ENCODE data around the gene C11orf54.

Gene C11orf54

DNA sequence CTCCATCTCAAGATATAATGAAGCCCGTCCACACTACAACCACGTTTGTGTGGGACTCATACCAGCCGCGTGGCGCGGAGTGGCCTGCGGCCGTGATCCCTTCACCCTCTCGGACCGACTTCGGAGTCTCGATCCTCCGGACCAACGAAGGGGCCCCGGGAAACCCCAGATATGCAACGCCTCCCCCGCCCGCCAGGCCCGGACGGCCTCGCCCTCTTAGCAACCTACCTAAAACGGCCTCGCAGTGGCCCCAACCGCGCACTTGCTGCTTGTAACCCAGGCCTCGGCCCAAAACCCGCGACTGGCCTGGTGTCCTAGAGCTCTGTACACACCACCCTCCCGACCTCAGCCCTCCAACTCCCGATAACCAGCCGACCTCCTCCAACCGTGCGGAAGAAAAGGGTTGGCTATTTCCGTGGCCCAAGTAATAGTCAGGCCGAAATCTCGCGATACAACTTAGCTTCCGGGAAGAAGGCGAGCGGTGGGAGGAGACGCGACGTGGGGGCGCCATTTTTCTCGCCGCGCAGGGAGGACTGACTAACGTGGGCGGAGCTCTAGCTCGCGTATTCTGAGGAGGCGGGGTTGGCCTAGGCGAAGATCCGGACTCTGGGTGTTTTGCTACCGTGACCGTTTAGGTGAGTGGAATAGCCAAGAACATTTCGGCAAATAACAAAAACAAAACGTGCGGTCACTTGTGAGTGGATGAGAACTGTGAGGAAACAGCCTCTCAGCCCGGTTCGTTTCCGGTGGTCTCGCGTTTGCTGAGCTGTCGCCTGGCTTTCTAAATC is at the start of gene C11orf54, which contains the start of gene TAF1D:
Gene C11orf54, plus strand, starts transcription at position 579 of the 788 bp plus-strand sequence. CDS start 5,722 bp downstream, outside the sequence.
Gene TAF1D, minus strand, starts transcription at position 402 of the 788 bp plus-strand sequence. CDS start 2,191 bp downstream, outside the sequence.
- DNase-seq (ENCODE audit: low spot score) = peak; percentile 93

DNA sequence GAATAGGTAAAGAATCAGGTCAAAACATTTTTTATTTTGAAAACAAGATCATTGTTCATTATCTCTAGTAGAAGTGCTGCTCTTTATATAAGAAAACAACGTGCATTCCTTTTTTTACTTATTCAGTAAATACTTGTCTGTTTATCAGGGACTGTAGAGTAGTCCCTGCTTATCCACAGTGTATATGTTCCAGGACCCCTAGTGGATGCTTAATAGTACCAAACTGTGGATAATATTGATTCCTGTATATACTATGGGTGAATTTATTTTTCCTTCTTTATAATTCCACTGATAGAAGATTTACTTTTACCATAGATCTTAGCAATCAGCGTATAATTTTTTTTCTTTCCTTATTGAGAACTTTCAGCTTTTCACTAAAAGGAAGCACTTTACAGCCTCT is 47.4 kb upstream of the C11orf54 start:
- no peak for DNase-seq (ENCODE audit: low spot score)

DNA sequence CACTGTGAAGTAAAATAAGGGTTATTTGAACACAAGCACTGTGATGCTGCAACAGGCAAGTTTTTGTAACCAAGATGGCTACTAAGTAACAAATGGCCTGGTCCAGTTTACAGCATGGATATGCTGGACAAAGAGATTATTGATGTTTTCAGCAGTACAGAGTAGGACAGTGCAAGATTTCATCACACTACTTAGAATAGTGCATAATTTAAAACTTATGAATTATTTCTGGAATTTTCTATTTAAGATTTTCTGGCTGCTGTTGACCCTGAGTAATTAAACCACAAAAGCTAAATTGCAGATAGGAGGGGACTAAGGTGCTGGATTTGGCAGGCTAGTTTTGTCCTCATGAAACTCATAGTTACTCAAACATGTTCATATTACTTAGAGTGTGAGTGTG is 46.9 kb upstream of the C11orf54 start:
- DNase-seq (ENCODE audit: low spot score) = no peak

GRCh38 chr11:93697611-93698010 is 43.9 kb upstream of the C11orf54 start:
- no peak for DNase-seq (ENCODE audit: low spot score)

DNA sequence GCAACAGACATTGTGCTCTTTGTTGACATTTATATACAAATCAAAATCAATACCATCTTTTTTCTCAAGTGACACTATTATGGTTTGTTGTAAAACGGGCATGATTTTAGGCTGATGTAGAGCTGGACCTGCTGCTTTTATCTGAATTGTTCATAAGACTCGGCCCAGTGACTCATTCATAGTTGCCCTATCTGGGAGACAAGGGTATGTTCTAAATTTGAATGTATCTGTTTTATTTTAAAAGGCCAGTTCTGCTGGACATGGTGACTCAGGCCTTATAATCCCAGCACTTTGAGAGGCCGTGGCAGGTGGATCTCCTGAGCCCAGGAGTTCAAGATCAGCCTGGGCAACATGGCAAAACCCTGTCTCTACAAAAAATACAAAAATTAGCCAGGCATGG is 40.6 kb upstream of the C11orf54 start:
- peak; percentile 17 for DNase-seq (ENCODE audit: low spot score)

DNA sequence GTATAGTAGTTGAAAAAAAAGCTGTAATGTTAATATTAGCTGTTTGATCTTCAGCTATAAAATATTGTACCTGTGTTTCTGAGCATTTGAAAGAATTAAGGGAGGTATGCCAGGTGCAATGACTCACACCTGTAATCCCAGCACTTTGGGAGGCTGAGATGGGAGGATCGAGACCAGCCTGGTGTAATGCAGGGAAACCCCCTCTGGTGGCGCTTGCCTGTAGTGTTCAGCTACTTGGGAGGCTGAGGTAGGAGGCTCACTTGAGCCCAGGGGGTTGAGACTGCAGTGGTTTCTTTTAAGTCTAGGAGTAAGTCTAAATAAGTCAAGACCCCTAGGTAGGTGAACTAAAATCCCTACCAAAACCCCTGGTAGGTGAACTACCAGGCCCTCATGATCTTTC is 37.2 kb upstream of the C11orf54 start:
- DNase-seq (ENCODE audit: low spot score) = no peak

GRCh38 chr11:93710239-93710638 is 31.2 kb upstream of the C11orf54 start:
- DNase-seq (ENCODE audit: low spot score) = no peak

GRCh38 chr11:93712678-93713077 is 28.8 kb upstream of the C11orf54 start:
- DNase-seq (ENCODE audit: low spot score) = no peak

DNA sequence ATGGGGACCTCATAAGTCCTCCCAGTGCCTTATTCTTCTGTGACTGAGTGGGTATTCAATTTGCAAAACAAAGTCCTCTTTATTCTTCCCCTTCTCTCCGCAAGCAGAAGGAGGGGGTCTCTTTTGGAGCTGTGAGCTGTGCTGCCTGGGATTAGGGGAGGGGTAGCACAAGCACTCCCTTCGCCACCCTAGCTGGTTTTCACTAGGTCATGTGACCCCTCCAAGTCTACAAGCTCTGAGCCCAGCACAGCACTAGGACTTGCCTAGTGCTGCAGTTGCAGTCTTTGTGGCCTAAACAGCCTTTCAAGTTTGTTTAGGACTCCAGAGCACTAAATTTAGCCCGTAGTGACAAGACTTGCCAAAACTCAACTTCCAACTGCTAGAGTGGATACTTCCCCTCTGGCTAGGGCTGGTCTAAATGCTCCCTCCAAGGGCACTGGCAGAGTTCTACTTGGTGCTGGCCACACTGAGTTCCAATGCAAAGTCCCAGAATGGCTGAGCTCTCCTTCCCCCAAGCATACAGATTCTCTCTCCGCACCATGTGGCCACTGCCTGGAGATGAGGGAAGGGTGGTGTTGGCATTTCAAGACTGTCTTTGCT is 25.6 kb upstream of the C11orf54 start:
- DNase-seq (ENCODE audit: low spot score) = no peak

- DNase-seq (ENCODE audit: low spot score) = no peak
Measured at GRCh38 chr11:93717501-93717900, 24.0 kb upstream of the C11orf54 start.

DNA sequence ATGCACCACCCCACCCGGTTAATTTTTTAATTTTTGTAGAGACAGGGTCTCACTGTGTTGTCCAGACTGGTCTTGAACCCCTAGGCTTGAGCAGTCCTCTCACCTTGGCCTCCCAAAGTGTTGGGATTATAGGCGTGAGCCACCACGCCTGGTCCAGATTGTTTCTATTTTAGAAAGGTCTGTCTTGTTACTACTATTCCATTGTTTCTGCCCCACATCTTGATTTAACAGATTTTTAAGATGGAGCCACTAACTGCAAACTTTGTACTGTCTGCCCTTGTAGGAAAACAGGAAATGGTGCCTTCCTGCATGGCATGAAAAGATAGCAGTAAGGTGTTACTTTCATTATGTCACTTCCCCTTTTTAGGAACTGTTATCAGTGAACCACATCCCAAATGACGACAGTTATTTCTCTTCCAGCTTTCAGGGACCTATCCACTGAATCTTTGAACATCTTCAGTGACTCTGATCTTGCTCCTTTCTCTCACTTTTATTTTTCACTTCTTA is 23.4 kb upstream of the C11orf54 start:
- no peak for DNase-seq (ENCODE audit: low spot score)

DNA sequence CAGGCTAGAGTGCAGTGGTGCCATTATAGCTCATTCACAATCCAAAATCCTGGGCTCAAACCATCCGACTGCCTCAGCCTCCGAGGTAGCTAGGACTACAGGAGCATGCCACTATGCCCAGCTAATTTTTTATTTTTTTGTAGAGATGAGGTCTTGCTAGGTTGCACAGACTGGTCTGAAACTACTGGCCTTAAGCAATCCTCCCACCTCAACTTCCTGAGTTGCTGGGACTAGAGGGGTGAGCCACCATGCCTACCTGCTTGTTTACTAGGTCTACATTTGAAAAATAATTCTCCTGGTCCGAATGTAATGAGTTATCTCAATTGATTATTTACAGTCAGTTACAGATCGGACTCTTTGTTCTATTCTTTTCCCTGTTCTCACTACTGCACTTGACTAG is 22.2 kb upstream of the C11orf54 start:
- DNase-seq (ENCODE audit: low spot score) = no peak

DNA sequence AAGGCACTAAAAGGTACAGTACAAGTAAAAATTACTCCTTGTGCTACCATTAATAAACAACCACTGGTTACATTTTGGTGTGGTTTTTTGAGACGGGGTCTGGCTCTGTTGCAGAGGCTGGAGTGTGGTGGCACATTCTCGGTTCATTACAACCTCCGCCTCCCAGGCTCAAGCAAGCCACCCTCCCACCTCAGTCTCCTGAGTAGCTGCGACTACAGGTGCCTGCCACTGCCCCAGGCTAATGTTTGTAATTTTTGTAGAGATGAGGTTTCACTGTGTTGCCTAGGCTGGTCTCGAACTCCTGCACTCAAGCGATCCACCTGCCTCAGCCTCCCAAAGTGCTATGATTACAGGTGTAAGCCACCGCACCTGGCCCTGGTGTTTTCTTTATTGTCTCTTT is 20.9 kb upstream of the C11orf54 start:
- DNase-seq (ENCODE audit: low spot score) = no peak

DNA sequence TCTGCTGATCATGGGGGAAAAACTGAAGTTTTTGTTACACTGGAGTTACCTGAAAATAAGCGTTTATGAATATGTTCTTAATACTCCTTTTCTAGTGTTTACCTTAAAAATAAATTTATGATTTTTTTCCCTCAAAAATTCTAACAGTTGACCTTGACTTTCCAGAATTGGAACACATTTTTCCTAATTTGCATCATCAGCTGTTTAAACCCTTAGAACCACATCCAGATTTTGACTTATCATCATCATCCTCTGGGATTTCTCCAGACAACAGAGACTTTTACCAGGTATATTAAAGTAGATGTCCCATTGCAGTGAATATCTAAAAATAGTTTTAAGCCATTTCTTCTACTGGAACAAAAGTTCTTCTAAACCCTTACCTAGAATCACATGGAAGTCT is 17.4 kb upstream of the C11orf54 start:
- no peak for DNase-seq (ENCODE audit: low spot score)

- DNase-seq (ENCODE audit: low spot score) = no peak
Measured at GRCh38 chr11:93727985-93728791, 13.3 kb upstream of the C11orf54 start.

GRCh38 chr11:93728792-93729128 is 12.7 kb upstream of the C11orf54 start:
- no peak for DNase-seq (ENCODE audit: low spot score)

DNA sequence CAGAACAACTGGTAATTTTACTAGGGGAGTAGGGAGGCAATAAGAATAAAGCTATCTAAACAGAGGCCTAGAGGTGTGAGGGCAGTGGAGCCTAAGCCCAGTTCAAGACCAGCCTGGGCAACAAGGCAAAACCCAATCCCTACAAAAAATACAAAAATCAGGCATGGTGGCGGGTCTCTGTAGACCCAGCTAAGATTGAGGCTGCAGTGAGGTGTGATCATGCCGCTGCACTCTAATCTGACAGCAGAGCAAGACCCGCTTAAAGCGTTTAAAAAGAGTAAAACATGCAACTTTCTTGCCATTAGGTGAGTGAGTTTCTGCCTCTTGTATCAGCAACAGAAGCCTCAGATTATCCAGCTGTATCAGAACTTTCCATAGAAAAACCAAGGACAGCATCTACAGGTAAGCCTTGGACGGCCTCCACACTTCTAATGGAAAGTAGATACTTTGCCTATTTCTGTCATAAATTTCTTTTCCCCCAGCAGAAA is 12.3 kb upstream of the C11orf54 start:
- DNase-seq (ENCODE audit: low spot score) = no peak

- DNase-seq (ENCODE audit: low spot score) = no peak
Measured at GRCh38 chr11:93730108-93731107, 11.1 kb upstream of the C11orf54 start.

DNA sequence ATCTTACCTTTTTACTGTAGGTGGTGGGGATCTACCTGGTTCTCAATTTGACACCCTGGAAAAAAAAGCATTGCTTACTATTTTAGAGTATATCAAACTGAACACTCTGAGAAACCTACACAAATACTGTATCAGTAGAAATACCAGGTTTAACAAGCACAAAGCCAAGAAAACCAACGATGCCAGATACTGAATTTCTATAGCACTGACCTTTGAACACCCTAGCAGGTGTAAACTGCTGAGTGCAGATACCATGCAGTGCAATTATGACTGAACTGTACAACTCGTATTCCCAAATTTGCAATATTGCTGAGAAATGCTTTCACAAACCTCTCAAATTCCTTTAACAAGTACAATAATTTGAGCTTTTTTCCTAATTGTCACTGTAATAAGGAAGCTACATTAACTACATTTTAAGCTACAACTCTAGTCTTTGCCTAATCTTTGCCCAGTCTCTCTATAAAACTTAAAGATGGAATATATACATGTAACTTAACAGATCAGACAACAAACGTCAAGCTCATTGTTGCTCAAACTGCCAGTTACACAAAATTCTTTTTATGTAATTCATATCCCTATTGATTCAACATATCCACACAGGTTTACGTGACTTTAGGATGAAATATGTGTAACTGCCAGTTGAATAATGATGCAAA is 9.1 kb upstream of the C11orf54 start:
- no peak for DNase-seq (ENCODE audit: low spot score)

- no peak for DNase-seq (ENCODE audit: low spot score)
Measured at GRCh38 chr11:93733474-93733873, 8.0 kb upstream of the C11orf54 start.

All from hepatic stellate cell (primary cell).